ENCODE data around the gene INO80.

DNA sequence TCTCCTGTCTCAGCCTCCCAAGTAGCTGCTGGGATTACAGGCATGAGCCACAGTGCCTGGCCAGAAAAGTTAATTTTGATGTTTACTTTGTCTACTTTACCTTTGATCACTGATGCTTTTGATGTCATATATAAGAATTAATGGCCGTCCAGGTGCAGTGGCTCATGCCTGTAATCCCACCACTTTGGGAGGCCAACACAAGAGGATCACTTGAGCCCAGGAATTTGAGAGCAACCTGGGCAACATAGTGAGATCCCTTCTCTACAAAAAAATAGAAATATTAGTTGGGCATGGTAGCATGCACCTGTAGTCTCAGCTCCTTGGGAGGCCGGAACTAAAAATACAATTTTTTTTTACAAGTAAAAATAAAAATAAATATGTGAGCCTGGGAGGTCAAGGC, 6.8 kb upstream of the INO80 start:
- TF ChIP-seq, protein P1, sequence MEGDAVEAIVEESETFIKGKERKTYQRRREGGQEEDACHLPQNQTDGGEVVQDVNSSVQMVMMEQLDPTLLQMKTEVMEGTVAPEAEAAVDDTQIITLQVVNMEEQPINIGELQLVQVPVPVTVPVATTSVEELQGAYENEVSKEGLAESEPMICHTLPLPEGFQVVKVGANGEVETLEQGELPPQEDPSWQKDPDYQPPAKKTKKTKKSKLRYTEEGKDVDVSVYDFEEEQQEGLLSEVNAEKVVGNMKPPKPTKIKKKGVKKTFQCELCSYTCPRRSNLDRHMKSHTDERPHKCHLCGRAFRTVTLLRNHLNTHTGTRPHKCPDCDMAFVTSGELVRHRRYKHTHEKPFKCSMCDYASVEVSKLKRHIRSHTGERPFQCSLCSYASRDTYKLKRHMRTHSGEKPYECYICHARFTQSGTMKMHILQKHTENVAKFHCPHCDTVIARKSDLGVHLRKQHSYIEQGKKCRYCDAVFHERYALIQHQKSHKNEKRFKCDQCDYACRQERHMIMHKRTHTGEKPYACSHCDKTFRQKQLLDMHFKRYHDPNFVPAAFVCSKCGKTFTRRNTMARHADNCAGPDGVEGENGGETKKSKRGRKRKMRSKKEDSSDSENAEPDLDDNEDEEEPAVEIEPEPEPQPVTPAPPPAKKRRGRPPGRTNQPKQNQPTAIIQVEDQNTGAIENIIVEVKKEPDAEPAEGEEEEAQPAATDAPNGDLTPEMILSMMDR (conservative IDR thresholded peaks at IDR 0.05; ENCODE audit: low read length): no peak
- TF ChIP-seq EZH2phosphoT487 (IDR thresholded peaks at IDR 0.05; ENCODE audit: borderline replicate concordance): no peak

Data from Loucy (cell line).